ENCODE measurements around the gene ZNF239.

Gene ZNF239

GRCh38 chr10:43524434-43525247, 49.8 kb downstream of the ZNF239 start:
- DNase-seq (ENCODE audit: insufficient read length, low spot score): no peak
- no peak for FAIRE-seq
- TF ChIP-seq POLR2A (IDR thresholded peaks at IDR 0.05; ENCODE audit: low read depth, low read length): no peak

Measured in H54 (cell line).